Cardiac fibroblast (primary cell): Measurements from ENCODE around the gene TTC29.

Source experiments
- DNase-seq, 2 donors: peaks; one replicate each; pipeline versions ENCODE4 v3.0.0 to v3.0.0-alpha.2; 2010; ENCODE audit warnings: low read depth in 2 of 2
- H3K4me3 ChIP-seq, 2 donors: replicated peaks in 1 of 2; 1 replicate in 1 of 2; 2 replicates in 1 of 2; pipeline ENCODE4 v1.5.1; 2011; ENCODE audit warnings: low read depth in 2 of 2, low read length in 2 of 2, mild to moderate bottlenecking in 2 of 2, moderate library complexity in 1 of 2
- CTCF ChIP-seq: IDR thresholded peaks from one replicate; pipeline ENCODE4 v1.5.1; 2011; ENCODE audit warnings: low read depth, mild to moderate bottlenecking, low read length, inconsistent platforms

Gene TTC29

GRCh38 chr4:146900295-146900694 lies 45.4 kb downstream of the TTC29 start:
- no peak overlapping the region for H3K4me3 ChIP-seq
- TF ChIP-seq CTCF = no peak
- no peak for DNase-seq

- H3K4me3 ChIP-seq = no peak overlapping the region
- TF ChIP-seq CTCF = no peak
- DNase-seq = no peak
Measured at GRCh38 chr4:146890301-146890700, 55.4 kb downstream of the TTC29 start.

- TF ChIP-seq CTCF = no peak
- DNase-seq = no peak
- H3K4me3 ChIP-seq = no peak overlapping the region
Measured at GRCh38 chr4:146883070-146883469, 62.6 kb downstream of the TTC29 start.

- no peak overlapping the region for H3K4me3 ChIP-seq
- TF ChIP-seq CTCF = no peak
- DNase-seq = no peak
Measured at GRCh38 chr4:146857298-146857697, 88.4 kb downstream of the TTC29 start.

- H3K4me3 ChIP-seq = no peak overlapping the region
- TF ChIP-seq CTCF = no peak
Measured at GRCh38 chr4:146855761-146856160, 89.9 kb downstream of the TTC29 start.

GRCh38 chr4:146852360-146852759 lies 93.3 kb downstream of the TTC29 start:
- DNase-seq = no peak
- H3K4me3 ChIP-seq = no peak overlapping the region
- no peak for TF ChIP-seq CTCF

More at GRCh38 chr4:146855761-146856160, 89.9 kb downstream of the TTC29 start:
- no peak for DNase-seq

- no peak for DNase-seq
- TF ChIP-seq CTCF = no peak
- no peak overlapping the region for H3K4me3 ChIP-seq
Measured at GRCh38 chr4:146847345-146847744, 98.3 kb downstream of the TTC29 start.
